Measurements from ENCODE around the gene MAML2.

Gene MAML2

GRCh38 chr11:96318399-96318798 lies 24.6 kb downstream of the MAML2 start:
- H3K4me3 ChIP-seq (ENCODE audit: low read length), result no peak overlapping the region
- DNase-seq (ENCODE audit: low read depth), result no peak
- TF ChIP-seq, protein P1, sequence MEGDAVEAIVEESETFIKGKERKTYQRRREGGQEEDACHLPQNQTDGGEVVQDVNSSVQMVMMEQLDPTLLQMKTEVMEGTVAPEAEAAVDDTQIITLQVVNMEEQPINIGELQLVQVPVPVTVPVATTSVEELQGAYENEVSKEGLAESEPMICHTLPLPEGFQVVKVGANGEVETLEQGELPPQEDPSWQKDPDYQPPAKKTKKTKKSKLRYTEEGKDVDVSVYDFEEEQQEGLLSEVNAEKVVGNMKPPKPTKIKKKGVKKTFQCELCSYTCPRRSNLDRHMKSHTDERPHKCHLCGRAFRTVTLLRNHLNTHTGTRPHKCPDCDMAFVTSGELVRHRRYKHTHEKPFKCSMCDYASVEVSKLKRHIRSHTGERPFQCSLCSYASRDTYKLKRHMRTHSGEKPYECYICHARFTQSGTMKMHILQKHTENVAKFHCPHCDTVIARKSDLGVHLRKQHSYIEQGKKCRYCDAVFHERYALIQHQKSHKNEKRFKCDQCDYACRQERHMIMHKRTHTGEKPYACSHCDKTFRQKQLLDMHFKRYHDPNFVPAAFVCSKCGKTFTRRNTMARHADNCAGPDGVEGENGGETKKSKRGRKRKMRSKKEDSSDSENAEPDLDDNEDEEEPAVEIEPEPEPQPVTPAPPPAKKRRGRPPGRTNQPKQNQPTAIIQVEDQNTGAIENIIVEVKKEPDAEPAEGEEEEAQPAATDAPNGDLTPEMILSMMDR (conservative IDR thresholded peaks at IDR 0.05; ENCODE audit: low read length), result no peak

DNA sequence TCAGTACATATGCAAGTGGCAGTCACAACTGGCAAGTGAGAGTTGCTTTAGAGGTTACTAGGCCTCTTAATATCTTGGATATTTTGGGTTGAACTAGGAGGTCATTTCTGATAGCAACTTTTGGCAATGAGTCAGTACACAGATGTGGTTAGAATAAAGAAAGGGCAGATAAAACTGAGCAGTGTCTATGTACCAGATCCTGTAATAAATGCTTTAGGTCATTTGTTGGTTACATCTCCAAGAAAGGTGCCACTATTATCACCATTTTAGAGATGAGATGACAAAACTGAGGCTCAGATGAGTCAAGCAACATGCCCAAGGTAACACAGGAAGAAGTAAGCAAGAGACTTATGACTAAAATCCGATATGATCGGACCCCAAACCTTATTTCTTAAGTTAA lies 25.0 kb downstream of the MAML2 start:
- no peak overlapping the region for H3K4me3 ChIP-seq (ENCODE audit: low read length)
- TF ChIP-seq, protein P1 (conservative IDR thresholded peaks at IDR 0.05; ENCODE audit: low read length), result no peak
- DNase-seq (ENCODE audit: low read depth), result no peak

DNA sequence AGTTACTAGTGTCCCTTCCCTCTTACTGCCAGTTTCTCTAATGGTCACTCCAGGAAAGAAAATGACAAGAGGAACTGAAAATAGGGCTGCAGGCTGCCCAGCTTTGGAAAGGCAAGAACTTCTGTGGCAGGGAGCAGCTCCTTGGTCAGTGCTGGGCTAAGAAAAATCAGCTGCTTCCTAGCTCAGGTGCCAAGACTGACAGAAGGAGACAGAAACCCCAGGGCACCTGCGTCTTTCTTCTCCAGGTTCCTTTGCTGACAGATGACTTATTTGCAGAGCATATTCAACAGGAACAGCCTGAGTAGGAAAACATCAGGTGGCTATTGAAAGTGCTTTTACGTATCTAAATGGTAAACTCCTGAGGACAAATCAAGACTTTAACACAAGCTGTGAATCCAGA lies 25.4 kb downstream of the MAML2 start:
- no peak for DNase-seq (ENCODE audit: low read depth)
- TF ChIP-seq, protein P1 (conservative IDR thresholded peaks at IDR 0.05; ENCODE audit: low read length), result no peak
- no peak overlapping the region for H3K4me3 ChIP-seq (ENCODE audit: low read length)

DNA sequence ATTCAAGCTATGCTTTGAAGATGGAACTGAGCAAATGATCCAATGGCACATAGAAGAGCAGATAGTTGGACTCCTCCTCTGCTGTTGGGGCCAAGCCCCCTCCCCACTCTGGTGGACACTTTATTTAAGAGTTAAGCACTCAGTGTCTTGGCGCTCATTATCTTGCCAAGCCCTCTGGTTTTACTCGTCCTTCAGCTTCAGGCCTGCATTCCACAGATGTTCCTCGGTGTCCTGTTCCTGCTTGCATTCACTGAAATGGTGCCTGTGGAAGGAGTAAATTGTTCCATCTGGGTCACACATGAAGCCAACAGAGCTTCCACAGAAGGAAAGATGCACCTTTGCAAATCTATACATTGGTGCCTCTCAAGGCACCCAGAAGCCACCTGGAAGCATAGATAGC lies 26.1 kb downstream of the MAML2 start:
- no peak overlapping the region for H3K4me3 ChIP-seq (ENCODE audit: low read length)
- DNase-seq (ENCODE audit: low read depth), result peak; percentile 68
- TF ChIP-seq, protein P1 (conservative IDR thresholded peaks at IDR 0.05; ENCODE audit: low read length), result no peak

DNA sequence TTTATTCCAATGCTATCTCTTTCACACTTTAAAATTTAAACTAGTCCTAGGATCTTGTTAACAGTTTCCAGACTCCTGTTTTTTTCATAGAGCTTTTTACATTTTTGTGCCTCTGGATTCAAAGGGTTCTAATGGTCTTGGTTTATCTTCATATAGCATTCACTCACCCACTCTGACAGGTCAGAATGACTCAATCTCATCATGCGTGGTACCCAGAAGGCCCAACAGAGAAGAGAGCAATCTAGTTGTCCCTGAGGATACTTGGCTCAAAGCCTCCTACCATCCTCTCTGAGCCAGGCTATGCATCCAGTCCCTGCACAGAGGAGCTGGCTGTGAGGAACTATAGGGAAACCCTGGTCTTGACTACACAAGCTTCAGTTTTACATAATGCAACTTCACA lies 27.5 kb downstream of the MAML2 start:
- no peak overlapping the region for H3K4me3 ChIP-seq (ENCODE audit: low read length)
- TF ChIP-seq, protein P1 (conservative IDR thresholded peaks at IDR 0.05; ENCODE audit: low read length), result no peak
- no peak for DNase-seq (ENCODE audit: low read depth)

DNA sequence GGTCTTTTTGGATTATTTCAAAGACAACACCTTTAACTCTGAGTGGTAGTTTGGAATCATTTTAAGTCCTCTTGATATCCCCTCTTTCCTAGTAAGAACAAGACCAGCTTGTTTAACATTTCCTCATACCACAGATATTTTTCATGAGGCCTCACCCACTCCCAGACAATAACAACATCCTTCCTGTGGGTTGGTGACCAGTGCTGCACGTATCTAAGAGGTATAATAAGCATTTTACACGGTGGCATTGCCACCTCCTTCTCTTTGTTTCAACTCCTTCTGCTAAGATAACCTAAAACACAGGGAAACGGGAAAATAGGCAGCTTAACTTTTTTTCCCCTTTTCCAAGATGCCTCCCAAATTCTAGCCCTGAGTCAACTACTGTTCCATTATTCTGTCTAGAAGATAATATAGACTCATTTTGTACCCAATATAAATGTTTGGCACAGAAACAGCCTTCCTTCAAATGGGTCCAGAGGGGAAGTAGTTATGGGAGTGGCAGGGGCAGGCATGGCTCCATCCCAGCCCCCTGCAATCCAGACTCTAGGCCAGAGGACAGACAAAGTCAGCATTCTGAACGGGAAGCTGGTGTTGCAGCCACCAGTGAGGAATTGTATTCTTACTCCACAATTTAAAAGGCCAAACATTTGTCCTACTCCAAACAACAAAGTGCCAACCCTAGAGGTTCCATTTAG lies 28.5 kb downstream of the MAML2 start:
- TF ChIP-seq, protein P1 (conservative IDR thresholded peaks at IDR 0.05; ENCODE audit: low read length), result no peak
- H3K4me3 ChIP-seq (ENCODE audit: low read length), result no peak overlapping the region
- DNase-seq (ENCODE audit: low read depth), result peak; percentile 83

- DNase-seq (ENCODE audit: low read depth), result no peak
- H3K4me3 ChIP-seq (ENCODE audit: low read length), result no peak overlapping the region
- TF ChIP-seq, protein P1 (conservative IDR thresholded peaks at IDR 0.05; ENCODE audit: low read length), result no peak
Measured at GRCh38 chr11:96313163-96313562, 29.8 kb downstream of the MAML2 start.

Data from AG10803 (cell line).